Measurements from ENCODE around the gene COL18A1. TPM values are rescaled to one million over a fixed set of nuclear protein-coding genes. Genes with fewer than 3 reads are reported as not detected.
A peak's percentile ranks its signal among the peaks of the same experiment; 100 is the strongest.
"Not testable (repeated sequence)": the region's sequence is repeated elsewhere in the genome, so short reads cannot be mapped to it uniquely, and the experiment has no call there.

COL18A1 gene
- total RNA-seq, 1 experiment from 2014 or later = 8.4 TPM

DNA sequence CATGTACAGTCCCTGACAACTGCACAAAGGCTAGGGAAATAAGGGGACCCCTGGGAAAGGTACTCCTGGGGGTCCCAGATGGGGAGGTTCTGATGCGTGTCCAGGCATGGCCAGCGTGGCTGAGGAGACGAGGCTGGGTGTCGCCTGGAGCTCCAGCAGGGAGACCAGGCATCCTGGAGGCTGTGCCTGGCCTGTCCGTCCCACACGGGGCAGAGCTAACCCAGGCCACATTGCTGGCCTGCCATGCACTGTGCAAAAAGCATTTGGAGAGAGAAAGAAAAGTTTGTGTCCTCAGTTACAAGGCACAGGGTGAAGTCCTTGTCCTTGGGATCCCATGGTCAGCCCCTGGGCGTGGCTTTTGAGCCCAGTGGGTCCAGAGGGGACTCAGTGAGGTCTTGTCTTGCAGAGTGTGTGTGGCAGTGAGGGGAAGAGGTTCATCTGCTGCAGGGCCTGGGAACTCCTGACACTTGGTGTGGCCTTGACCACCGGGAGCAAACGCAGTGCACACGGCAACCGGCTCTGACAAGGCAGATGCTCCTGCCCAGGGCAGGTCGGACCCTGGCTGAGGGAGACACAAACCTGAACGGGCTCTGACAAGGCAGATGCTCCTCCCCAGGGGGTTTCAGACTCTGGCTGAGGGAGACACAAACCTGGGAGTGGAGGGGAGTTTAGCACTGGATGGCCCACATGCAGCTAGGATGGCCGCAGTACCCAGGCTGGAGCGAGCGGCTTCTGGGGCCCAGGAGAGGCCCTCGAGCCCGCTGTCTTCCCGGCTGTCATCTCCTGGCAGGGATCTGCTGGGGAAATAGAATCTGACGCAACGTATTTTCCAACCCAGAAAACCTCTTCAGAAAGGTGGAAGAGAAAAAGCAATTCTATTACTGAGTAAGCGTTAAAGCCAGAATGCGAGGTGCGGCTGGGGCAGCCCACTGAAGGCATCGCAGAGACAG lies 37.3 kb upstream of the COL18A1 start:
- DNase-seq (ENCODE audit: low spot score) = no peak

DNA sequence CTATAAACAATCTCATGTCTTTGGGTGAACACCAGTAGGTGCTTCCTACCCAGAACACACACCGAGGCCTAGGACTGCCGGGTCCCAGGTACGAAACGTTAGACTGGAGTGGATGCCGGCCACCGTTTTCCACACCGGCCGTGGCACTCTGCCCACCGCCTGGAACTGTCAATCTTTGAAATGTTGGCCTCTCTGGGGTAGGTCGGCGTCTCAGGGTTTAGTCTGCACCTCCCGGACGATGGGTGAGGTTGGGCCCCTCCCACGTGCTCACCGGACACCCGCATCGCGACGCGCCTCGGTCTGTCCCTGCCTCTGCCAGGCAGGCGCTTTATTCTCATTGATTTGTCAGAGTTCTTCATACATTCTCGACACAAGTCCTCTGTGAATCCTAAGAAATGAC lies 35.9 kb upstream of the COL18A1 start:
- not testable (repeated sequence) for DNase-seq (ENCODE audit: low spot score)

DNA sequence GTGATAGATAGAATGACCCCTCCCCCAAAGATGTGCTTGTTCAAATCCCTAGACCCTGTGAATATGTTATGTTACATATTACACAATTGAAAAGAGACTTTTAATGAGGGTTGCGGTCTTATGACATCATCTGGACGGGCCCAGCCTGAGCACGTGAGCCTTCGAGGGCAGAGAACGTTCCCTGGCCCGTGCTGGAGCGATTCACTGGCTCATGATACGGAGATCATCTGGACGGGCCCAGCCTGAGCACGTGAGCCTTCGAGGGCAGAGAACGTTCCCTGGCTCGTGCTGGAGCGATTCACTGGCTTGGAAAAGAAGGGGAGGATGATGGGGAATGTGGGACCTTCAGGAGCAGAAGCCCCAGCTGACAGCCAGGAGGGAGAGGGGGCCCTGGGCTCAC lies 34.4 kb upstream of the COL18A1 start:
- no peak for DNase-seq (ENCODE audit: low spot score)

DNA sequence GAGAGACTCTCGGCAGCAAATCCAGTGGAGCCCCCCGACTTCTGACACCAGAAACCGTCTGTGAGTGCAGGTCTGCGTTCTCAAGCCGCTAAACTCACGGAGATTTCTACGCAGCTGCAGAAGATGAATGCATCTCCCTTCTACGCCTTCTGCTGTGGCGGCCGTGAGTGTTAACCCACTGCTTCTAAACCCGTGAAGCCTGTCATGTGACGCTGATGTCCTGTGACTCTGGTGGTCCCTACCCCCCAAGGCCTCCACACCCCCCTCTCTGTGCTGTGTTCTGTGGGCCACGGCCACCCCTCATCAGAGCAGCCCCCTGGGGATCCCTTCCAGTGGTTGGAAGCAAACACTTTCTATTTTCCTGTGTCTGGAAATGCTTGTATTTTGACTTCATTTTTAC lies 33.9 kb upstream of the COL18A1 start:
- DNase-seq (ENCODE audit: low spot score) = no peak

GRCh38 chr21:45371655-45372054 lies 33.3 kb upstream of the COL18A1 start:
- DNase-seq (ENCODE audit: low spot score) = no peak

- no peak for DNase-seq (ENCODE audit: low spot score)
These were observed 32.1 kb upstream of the COL18A1 start for GRCh38 chr21:45372732-45373355.

DNA sequence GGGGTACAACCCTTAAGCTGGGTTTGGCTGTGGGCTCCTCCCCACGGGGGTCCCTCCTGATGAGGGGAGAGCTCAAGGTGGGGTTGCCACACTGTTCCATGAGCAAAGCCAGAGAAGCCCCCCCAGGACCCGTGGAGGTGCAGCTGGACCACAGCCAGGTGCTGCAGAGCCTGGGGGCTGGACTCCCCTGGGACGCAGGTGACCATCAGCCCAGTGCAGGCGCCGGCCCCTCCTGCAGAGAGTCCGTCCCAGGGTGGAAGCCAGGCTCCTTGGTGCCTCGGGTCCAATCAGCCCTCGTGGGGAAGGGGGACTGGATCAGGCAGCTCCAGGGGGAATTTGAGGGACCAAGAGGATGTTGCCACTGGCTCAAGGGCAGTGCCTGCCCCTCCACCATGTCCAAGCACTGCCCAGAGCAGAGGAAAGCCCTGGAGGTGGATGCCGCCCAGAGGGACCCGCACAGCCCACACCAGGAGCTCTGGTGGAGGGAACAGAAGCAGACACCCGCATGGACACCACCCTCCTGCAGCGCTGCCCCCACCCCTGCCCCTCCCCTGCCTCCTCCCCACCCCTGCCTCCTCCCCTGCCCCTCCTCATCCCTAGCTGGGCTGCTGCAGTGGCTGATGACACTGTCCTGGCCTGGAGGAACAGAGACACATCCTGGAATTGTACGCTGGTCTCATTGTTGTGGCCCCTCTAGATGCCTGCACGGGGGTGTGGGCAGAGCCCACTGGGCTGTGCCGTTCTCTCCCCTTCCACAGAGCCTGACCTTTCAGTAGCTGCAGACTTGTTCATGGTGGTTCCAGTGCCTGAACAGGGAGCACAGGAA lies 30.8 kb upstream of the COL18A1 start:
- no peak for DNase-seq (ENCODE audit: low spot score)

DNA sequence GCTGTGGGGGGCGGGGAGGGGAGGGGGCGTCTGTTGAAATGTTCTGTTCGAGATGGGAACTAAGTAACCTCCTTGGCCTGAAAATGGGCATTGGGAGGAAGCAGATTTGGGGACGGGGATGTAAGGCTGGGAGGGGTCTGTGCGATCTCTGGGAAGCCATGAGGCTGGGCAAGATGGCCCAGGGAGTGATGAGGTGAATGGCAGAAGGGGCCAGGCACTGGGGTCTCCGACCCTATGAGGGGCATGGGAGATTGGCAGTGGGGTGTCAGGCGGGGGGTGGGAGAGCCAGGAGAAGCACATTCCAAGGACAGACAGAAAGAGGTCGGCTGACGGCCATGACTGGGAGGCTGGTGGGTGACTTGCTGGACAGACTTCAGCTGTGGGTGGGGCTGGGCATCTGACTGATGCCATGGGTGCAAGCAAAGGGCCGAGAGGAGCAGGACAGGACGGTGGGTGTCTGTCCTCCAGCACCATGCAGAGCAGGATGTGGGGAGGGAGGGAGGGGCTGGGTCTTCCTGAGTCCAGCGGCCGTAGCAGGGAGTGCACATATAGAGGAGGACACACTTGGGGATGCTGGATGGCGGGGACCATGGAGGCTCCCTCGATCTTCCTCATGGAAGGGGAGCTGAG lies 30.0 kb upstream of the COL18A1 start:
- no peak for DNase-seq (ENCODE audit: low spot score)

- DNase-seq (ENCODE audit: low spot score) = no peak
These were observed 28.3 kb upstream of the COL18A1 start for GRCh38 chr21:45376459-45377324.

DNA sequence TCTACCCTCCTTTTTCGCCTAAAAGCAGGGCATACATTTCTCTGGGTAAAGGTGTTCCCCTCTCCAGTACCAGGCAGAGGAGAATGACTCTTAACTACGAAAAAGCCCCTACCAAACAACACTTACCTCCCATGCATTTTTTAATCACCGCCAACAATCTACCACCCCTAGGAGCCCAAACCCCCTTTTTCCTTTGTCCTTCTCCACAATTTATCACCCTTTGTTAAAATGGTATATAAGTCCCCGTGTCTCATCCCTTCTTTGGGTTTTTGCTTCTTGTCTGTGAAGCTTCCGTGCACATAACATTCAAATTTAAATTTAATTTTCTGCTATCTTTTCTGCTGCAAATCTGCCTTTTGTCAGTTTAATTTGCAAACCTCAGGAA lies 27.6 kb upstream of the COL18A1 start:
- no peak for DNase-seq (ENCODE audit: low spot score)

DNA sequence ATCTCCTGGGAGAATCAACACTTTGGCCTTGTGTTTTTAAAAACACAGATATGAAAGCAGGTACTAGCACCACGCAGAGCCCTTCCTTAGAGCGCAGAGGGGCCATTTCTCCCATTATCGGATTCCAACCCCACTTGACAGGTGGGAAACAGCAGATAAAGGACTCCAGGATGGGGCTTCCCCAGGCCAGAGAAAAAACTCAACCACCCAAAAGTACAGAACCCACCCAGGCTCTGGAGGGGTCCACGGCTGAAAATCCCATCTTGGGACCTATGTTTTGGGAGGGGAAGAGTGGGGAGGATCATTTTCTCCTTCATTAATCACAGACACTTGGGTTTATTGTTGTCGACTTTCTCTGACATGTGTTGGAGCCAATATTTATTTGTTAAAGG lies 27.1 kb upstream of the COL18A1 start:
- DNase-seq (ENCODE audit: low spot score) = no peak

DNA sequence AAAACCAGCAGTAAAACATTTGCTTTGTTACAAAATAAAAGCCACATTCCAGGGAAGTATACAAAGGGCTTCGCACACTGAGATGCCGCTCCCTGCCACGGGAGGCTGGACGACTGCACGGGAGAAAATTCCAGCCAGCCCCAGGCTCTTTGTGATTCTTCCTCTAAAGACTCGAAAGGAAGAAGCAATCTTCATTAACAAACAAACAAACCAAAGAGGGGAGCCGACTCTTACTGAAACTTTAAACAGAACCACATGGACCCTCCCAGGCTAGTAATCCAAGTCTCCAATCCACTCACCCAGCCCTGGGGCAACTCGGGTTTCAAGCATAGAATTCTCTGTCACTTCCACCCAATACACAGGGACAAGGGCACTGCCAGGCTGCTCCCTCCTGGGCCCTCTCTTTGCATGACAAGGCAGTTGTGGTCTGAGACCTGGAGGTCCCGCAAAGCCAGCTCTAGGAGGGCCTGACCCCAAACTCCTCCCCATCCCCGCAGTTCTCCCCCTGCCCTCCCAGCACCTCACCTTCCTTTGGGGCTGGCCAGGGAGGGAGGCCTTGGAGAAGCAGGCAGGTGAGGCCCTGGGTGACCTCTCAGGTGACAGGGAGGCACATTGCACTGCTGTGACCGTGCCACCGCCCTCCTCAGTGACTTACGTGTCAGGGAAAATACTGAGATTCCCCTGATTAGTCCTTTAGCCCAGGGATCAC lies 26.6 kb upstream of the COL18A1 start:
- peak; percentile 77 for DNase-seq (ENCODE audit: low spot score)

DNA sequence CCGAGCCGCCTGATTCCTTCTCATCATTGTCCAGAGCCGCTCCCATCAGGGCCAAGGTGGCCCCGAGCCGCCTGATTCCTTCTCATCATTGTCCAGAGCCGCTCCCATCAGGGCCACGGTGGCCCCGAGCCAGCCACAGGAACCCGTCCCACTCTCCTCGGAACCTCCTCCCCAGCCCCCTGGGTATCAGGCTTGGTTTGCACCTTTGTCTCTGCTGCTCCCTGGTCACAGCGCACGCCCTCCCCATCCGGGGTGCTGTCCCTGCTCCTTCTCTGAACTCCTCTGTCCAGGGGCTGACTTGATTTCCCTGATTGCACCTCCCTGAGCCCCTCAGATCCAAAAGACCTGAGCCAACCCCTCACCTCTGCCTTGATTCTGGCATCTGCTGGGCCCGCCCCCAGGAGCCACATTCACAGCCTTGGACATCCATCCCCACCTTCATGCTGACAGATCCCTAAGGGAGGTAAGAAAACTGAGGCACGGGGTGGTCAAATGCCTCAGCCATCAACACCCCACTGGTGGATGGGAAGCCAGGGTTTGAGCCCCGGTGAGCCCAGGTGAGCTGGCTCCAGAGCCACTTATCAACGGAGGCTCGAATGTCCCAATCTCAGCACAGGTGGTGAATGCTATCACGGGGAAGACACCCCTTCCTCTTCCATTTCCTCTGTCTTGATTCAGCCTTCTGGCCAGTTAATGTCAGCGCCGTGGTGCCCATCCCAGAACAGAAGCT lies 25.6 kb upstream of the COL18A1 start:
- no peak for DNase-seq (ENCODE audit: low spot score)

DNA sequence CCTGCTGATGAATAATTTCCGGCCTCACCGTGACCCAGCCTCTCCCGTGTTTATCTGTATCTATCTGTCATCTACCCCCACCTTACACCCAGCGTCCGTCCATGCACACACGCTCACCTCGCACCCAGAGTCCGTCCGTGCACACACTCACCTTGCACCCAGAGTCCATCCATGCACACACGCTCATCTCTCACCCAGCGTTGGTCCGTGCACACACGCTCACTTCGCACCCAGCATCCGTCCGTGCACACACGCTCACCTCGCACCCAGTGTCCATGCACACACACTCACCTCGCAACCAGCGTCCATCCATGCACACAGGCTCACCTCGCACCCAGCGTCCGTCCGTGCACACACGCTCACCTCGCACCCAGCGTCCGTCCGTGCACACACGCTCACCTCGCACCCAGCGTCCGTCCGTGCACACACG lies 25.0 kb upstream of the COL18A1 start:
- no peak for DNase-seq (ENCODE audit: low spot score)

- DNase-seq (ENCODE audit: low spot score) = no peak
These were observed 24.4 kb upstream of the COL18A1 start for GRCh38 chr21:45380566-45380965.

GRCh38 chr21:45381036-45381787 lies 23.8 kb upstream of the COL18A1 start:
- DNase-seq (ENCODE audit: low spot score) = no peak

DNA sequence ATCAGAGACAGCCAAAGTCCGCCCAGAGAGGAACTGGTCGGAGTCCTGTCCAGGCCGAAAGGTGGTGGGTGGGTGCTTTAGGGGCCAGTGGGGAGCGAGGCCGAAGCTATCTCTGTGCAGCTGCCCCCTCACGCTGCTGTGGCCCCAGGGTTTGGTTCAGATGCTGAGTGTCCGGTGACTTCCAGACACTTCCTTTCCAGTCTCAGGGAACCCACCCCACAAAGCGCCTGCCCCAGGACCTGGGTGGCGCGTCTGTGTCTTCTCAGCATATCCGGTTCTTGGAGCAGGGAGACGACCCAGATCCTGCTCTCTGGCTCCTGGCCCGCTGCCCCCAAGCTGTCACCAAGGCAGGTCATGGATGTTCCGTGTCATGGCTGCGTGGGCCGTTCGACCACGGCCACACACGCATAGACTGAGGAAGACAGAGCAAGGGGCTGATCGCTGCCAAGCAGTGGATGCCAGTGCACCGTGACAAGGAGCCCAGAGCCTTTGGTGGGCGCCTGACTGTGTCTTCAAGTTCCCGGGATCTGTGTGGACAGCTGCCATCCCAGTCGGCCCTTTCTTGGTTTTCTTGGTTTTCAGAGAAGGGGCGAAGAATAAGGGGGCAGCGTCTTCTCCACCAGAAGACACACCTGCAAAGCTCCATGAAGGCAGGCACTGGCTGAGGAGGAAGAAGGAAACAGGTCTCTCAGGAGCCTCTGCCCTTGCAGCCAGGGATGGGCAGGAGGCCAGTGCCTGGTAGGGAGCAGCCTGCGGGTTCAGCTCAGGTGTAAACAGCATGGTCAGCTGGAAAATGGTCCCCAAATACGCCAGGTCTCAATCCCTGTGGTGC lies 22.9 kb upstream of the COL18A1 start:
- DNase-seq (ENCODE audit: low spot score) = no peak

DNA sequence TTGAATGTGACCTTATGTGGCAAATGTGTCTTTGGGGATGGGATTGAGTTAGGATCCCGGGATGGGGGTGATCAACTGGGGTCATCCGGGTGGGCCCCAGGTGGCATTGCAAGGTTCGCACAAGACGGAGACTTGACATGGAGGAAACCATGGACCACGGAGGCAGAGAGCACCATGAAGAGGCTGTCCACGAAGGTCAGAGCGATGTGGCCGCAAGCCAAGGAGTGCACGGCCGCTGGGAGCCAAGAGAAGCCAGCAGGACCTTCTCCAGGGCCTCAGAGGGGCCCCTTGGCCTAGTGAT lies 22.3 kb upstream of the COL18A1 start:
- no peak for DNase-seq (ENCODE audit: low spot score)

Measured in H4 (cell line).